IPS-20b (cell line): ENCODE data around the gene RAMP1.

Experiments
- H3K27ac ChIP-seq: one replicate; pipeline ENCODE4 v1.5.1; 2013; ENCODE audit warnings: low read length
- H3K27me3 ChIP-seq: 2 replicates; pipeline ENCODE4 v1.6.1; 2013; ENCODE audit warnings: mild to moderate bottlenecking, low read length, inconsistent platforms; ENCODE audit not compliant: insufficient read depth
- H3K36me3 ChIP-seq: 2 replicates; pipeline ENCODE4 v1.6.1; 2013; ENCODE audit warnings: low read depth, mild to moderate bottlenecking, inconsistent platforms, low read length, moderate library complexity; ENCODE audit not compliant: insufficient read depth
- H3K4me1 ChIP-seq: 2 replicates; pipeline ENCODE4 v1.6.1; 2013; ENCODE audit warnings: mild to moderate bottlenecking, control low read depth, inconsistent platforms, low read length, moderate library complexity; ENCODE audit not compliant: insufficient read depth
- H3K4me3 ChIP-seq: 2 replicates; pipeline ENCODE4 v1.5.1; 2013; ENCODE audit warnings: mild to moderate bottlenecking, low read length, inconsistent platforms
- H3K9ac ChIP-seq: 2 replicates; pipeline ENCODE4 v1.6.1; 2013; ENCODE audit warnings: low read depth, mild to moderate bottlenecking, inconsistent platforms, low read length, moderate library complexity
- H3K9me3 ChIP-seq: 2 replicates; pipeline ENCODE4 v1.6.1; 2013; ENCODE audit warnings: mild to moderate bottlenecking, low read depth, low read length, inconsistent platforms; ENCODE audit not compliant: insufficient read depth

The RAMP1 gene

GRCh38 chr2:237889811-237890210, 30.4 kb downstream of the RAMP1 start:
- no peaks in the 10 kb centered on the region for H3K4me1 ChIP-seq
- no peak overlapping the region for H3K4me3 ChIP-seq
- H3K36me3 ChIP-seq, result no peaks in the 10 kb centered on the region
- H3K9ac ChIP-seq, result no peak overlapping the region
- H3K27ac ChIP-seq, result no peak overlapping the region
- no peaks in the 10 kb centered on the region for H3K27me3 ChIP-seq
- no peaks in the 10 kb centered on the region for H3K9me3 ChIP-seq

- Histone ChIP-seq H3K4me1 (no peaks in the 10 kb centered on the region), H3K9me3 (no peaks in the 10 kb centered on the region), H3K27ac (no peak overlapping the region), H3K36me3 (no peaks in the 10 kb centered on the region), H3K9ac (no peak overlapping the region), H3K27me3 (no peaks in the 10 kb centered on the region), H3K4me3 (no peak overlapping the region)
Measured at GRCh38 chr2:237892478-237892877, 33.1 kb downstream of the RAMP1 start.

- no peaks in the 10 kb centered on the region for H3K36me3 ChIP-seq
- H3K9me3 ChIP-seq, result no peaks in the 10 kb centered on the region
- no peak overlapping the region for H3K9ac ChIP-seq
- H3K4me1 ChIP-seq, result no peaks in the 10 kb centered on the region
- H3K4me3 ChIP-seq, result no peak overlapping the region
- no peaks in the 10 kb centered on the region for H3K27me3 ChIP-seq
- H3K27ac ChIP-seq, result no peak overlapping the region
Measured at GRCh38 chr2:237892984-237893595, 33.7 kb downstream of the RAMP1 start.

- no peak overlapping the region for H3K9ac ChIP-seq
Measured at GRCh38 chr2:237894396-237894979, 35.1 kb downstream of the RAMP1 start.

GRCh38 chr2:237894986-237895543, 35.6 kb downstream of the RAMP1 start:
- Histone ChIP-seq H3K9ac (no peak overlapping the region), H3K27ac (no peak overlapping the region), H3K9me3 (no peaks in the 10 kb centered on the region), H3K27me3 (no peaks in the 10 kb centered on the region), H3K36me3 (no peaks in the 10 kb centered on the region), H3K4me1 (no peaks in the 10 kb centered on the region), H3K4me3 (no peak overlapping the region)

More at GRCh38 chr2:237894396-237894979, 35.1 kb downstream of the RAMP1 start:
- Histone ChIP-seq H3K36me3 (no peaks in the 10 kb centered on the region), H3K4me3 (no peak overlapping the region), H3K27me3 (no peaks in the 10 kb centered on the region), H3K9me3 (no peaks in the 10 kb centered on the region), H3K27ac (no peak overlapping the region), H3K4me1 (no peaks in the 10 kb centered on the region)

- no peaks in the 10 kb centered on the region for H3K9me3 ChIP-seq
- no peaks in the 10 kb centered on the region for H3K27me3 ChIP-seq
- no peak overlapping the region for H3K9ac ChIP-seq
- H3K27ac ChIP-seq, result no peak overlapping the region
- no peaks in the 10 kb centered on the region for H3K4me1 ChIP-seq
- H3K4me3 ChIP-seq, result no peak overlapping the region
- no peaks in the 10 kb centered on the region for H3K36me3 ChIP-seq
Measured at GRCh38 chr2:237895544-237896506, 36.4 kb downstream of the RAMP1 start.

GRCh38 chr2:237896507-237896892, 37.1 kb downstream of the RAMP1 start:
- Histone ChIP-seq H3K4me3 (no peak overlapping the region), H3K36me3 (no peaks in the 10 kb centered on the region), H3K4me1 (no peaks in the 10 kb centered on the region), H3K9me3 (no peaks in the 10 kb centered on the region), H3K9ac (no peak overlapping the region), H3K27ac (no peak overlapping the region), H3K27me3 (no peaks in the 10 kb centered on the region)

GRCh38 chr2:237896956-237897355, 37.5 kb downstream of the RAMP1 start:
- Histone ChIP-seq H3K9ac (no peak overlapping the region), H3K9me3 (no peaks in the 10 kb centered on the region), H3K36me3 (no peaks in the 10 kb centered on the region), H3K4me1 (no peaks in the 10 kb centered on the region), H3K27ac (no peak overlapping the region), H3K27me3 (no peaks in the 10 kb centered on the region), H3K4me3 (no peak overlapping the region)

GRCh38 chr2:237898057-237898414, 38.6 kb downstream of the RAMP1 start:
- no peaks in the 10 kb centered on the region for H3K36me3 ChIP-seq
- no peaks in the 10 kb centered on the region for H3K4me1 ChIP-seq
- H3K4me3 ChIP-seq, result no peak overlapping the region
- no peaks in the 10 kb centered on the region for H3K9me3 ChIP-seq
- no peaks in the 10 kb centered on the region for H3K27me3 ChIP-seq
- H3K9ac ChIP-seq, result no peak overlapping the region
- H3K27ac ChIP-seq, result no peak overlapping the region

- Histone ChIP-seq H3K9ac (no peak overlapping the region), H3K36me3 (no peaks in the 10 kb centered on the region), H3K4me1 (no peaks in the 10 kb centered on the region), H3K27ac (no peak overlapping the region), H3K9me3 (no peaks in the 10 kb centered on the region), H3K4me3 (no peak overlapping the region), H3K27me3 (no peaks in the 10 kb centered on the region)
Measured at GRCh38 chr2:237900891-237901831, 41.7 kb downstream of the RAMP1 start.
